Mucosa of rectum (tissue), 2 donors: ENCODE measurements around the gene SELENOI.

Experiments
- H3K27ac ChIP-seq, 2 donors: one replicate each; pipeline ENCODE4 v1.7.0; 2013; ENCODE audit warnings: inconsistent platforms in 2 of 2, low read depth in 2 of 2, low read length in 2 of 2
- H3K27me3 ChIP-seq, 2 donors: one replicate each; pipeline ENCODE4 v1.7.0; 2013; ENCODE audit warnings: low read length in 2 of 2; ENCODE audit not compliant: control insufficient read depth in 2 of 2, insufficient read depth in 2 of 2
- H3K36me3 ChIP-seq, 2 donors: one replicate each; pipeline ENCODE4 v1.7.0; 2013; ENCODE audit warnings: low read length in 2 of 2; ENCODE audit not compliant: control insufficient read depth in 2 of 2, insufficient read depth in 2 of 2
- H3K4me1 ChIP-seq, 2 donors: one replicate each; pipeline ENCODE4 v1.7.0; 2013; ENCODE audit warnings: low read length in 2 of 2, mild to moderate bottlenecking in 1 of 2; ENCODE audit not compliant: control insufficient read depth in 2 of 2, insufficient read depth in 2 of 2
- H3K4me3 ChIP-seq, 2 donors: one replicate each; pipeline ENCODE4 v1.7.0; 2013; ENCODE audit warnings: low read length in 2 of 2
- H3K9ac ChIP-seq, 2 donors: one replicate each; pipeline ENCODE4 v1.7.0; 2013; ENCODE audit warnings: low read length in 2 of 2, low read depth in 1 of 2, mild to moderate bottlenecking in 1 of 2
- H3K9me3 ChIP-seq, 2 donors: one replicate each; pipeline ENCODE4 v1.7.0; 2013; ENCODE audit warnings: low read length in 2 of 2; ENCODE audit not compliant: control insufficient read depth in 2 of 2
- donor health status: healthy.
- donor health status: Normal muscosa, but diverticular disease.

SELENOI gene

GRCh38 chr2:26442301-26442700 is 96.4 kb downstream of the SELENOI start:
- H3K36me3 ChIP-seq, result no peaks in the 10 kb centered on the region
- no peak overlapping the region for H3K4me3 ChIP-seq
- no peaks in the 10 kb centered on the region for H3K4me1 ChIP-seq
- H3K27ac ChIP-seq, result no peak overlapping the region
- no peak overlapping the region for H3K9ac ChIP-seq
- H3K27me3 ChIP-seq, result no peaks in the 10 kb centered on the region
- no peaks in the 10 kb centered on the region for H3K9me3 ChIP-seq

GRCh38 chr2:26442707-26443106 is 96.8 kb downstream of the SELENOI start:
- H3K9me3 ChIP-seq, result no peaks in the 10 kb centered on the region
- no peaks in the 10 kb centered on the region for H3K36me3 ChIP-seq
- no peak overlapping the region for H3K4me3 ChIP-seq
- no peaks in the 10 kb centered on the region for H3K27me3 ChIP-seq
- no peaks in the 10 kb centered on the region for H3K4me1 ChIP-seq
- no peak overlapping the region for H3K9ac ChIP-seq
- no peak overlapping the region for H3K27ac ChIP-seq

GRCh38 chr2:26444236-26444635 is 98.3 kb downstream of the SELENOI start:
- Histone ChIP-seq H3K27ac (no peak overlapping the region), H3K9ac (no peak overlapping the region), H3K27me3 (no peaks in the 10 kb centered on the region), H3K4me3 (no peak overlapping the region), H3K36me3 (no peaks in the 10 kb centered on the region), H3K4me1 (no peaks in the 10 kb centered on the region), H3K9me3 (no peaks in the 10 kb centered on the region)
